K562 (cell line): ENCODE measurements around the gene MSS51. TPM values are rescaled to one million over a fixed set of nuclear protein-coding genes. Genes with fewer than 3 reads are reported as not detected.
A peak's percentile ranks its signal among the peaks of the same experiment; 100 is the strongest.

ENCODE experiments used
- ARID1B ChIP-seq: fragments of 450-650 bp; IDR thresholded peaks from 2 replicates; pipeline ENCODE4 v1.6.1; 2016; ENCODE audit warnings: antibody characterized with exemption, mild to moderate bottlenecking, inconsistent platforms
- CBFA2T3 ChIP-seq: fragments of 450-650 bp; IDR thresholded peaks from 2 replicates; pipeline ENCODE4 v1.6.1; 2017
- CREB5 ChIP-seq: fragments of 250-450 bp; sonication (Bioruptor Pico); IDR thresholded peaks from 2 replicates; pipeline ENCODE4 v1.5.0; 2020; ENCODE audit warnings: mild to moderate bottlenecking
- CXXC5 ChIP-seq: fragments of 250-450 bp; sonication (Bioruptor Pico); IDR thresholded peaks from 2 replicates; pipeline ENCODE4 v1.8.0; 2022; ENCODE audit warnings: inconsistent platforms, mild to moderate bottlenecking, moderate library complexity
- EHMT2 ChIP-seq: fragments of 450-650 bp; IDR thresholded peaks from 2 replicates; pipeline ENCODE4 v1.6.1; 2018; ENCODE audit warnings: antibody characterized with exemption
- EZH2 ChIP-seq: IDR thresholded peaks from 2 replicates; pipeline ENCODE4 v1.6.1; 2012; ENCODE audit warnings: low read depth, mild to moderate bottlenecking, inconsistent platforms, low read length, borderline replicate concordance
- FOSL1 ChIP-seq: fragments of 200-800 bp; sonication (Bioruptor generic); conservative IDR thresholded peaks from 2 replicates; pipeline ENCODE4 v1.6.1; 2016; ENCODE audit warnings: missing genetic modification characterization, missing compliant biosample characterization
- HNRNPL ChIP-seq: fragments of 200-400 bp; formaldehyde crosslinking; IDR thresholded peaks from 2 replicates; pipeline ENCODE4 v1.6.1; 2017; ENCODE audit warnings: low read depth, mild to moderate bottlenecking, low read length
- JUND ChIP-seq, 2 experiments: IDR thresholded peaks; 2 replicates in 1 of 2; 3 replicates in 1 of 2; pipeline ENCODE4 v1.6.1; 2011; ENCODE audit warnings: borderline replicate concordance in 2 of 2, low read depth in 2 of 2, low read length in 2 of 2, improper control_type of control experiment in 1 of 2, missing biosample characterization in 1 of 2, missing genetic modification characterization in 1 of 2, missing genetic modification reagents in 1 of 2
- NKRF ChIP-seq: fragments of 450-650 bp; IDR thresholded peaks from 2 replicates; pipeline ENCODE4 v1.6.1; 2016; ENCODE audit warnings: borderline replicate concordance
- NR3C1 ChIP-seq: sonication (generic); formaldehyde crosslinking; IDR thresholded peaks from 2 replicates; pipeline ENCODE4 v1.8.1; 2022; ENCODE audit warnings: missing genetic modification reagents
- POU5F1 ChIP-seq: fragments of 150-350 bp; IDR thresholded peaks from 2 replicates; pipeline ENCODE4 v1.6.1; 2014; ENCODE audit warnings: borderline replicate concordance, low read length, low read depth, mild to moderate bottlenecking; ENCODE audit not compliant: partially characterized antibody
- RCOR1 ChIP-seq, 2 experiments: IDR thresholded peaks; 2 replicates each; pipeline ENCODE4 v1.6.1; 2012; ENCODE audit warnings: low read depth in 2 of 2, low read length in 2 of 2, borderline replicate concordance in 1 of 2, improper control_type of control experiment in 1 of 2
- SAP30 ChIP-seq: fragments of 200-600 bp; sonication (generic); IDR thresholded peaks from 2 replicates; pipeline ENCODE4 v1.6.1; 2012; ENCODE audit warnings: borderline replicate concordance, low read depth, mild to moderate bottlenecking, moderate library complexity, low read length, control low read depth, inconsistent platforms; ENCODE audit not compliant: insufficient read depth, poor library complexity, severe bottlenecking
- THAP12 ChIP-seq: fragments of 250-450 bp; sonication (Bioruptor Pico); IDR thresholded peaks from 2 replicates; pipeline ENCODE4 v1.9.0; 2021; ENCODE audit warnings: mild to moderate bottlenecking, inconsistent platforms
- VEZF1 ChIP-seq: fragments of 200-800 bp; sonication (Bioruptor generic); IDR thresholded peaks from 2 replicates; pipeline ENCODE4 v1.6.1; 2017; ENCODE audit warnings: missing genetic modification characterization, missing compliant biosample characterization
- ZBTB9 ChIP-seq: fragments of 450-650 bp; formaldehyde crosslinking; IDR thresholded peaks from 2 replicates; pipeline ENCODE4 v1.4.0; 2020; ENCODE audit warnings: mild to moderate bottlenecking, moderate library complexity
- ZNF274 ChIP-seq: IDR thresholded peaks from 2 replicates; pipeline ENCODE4 v1.6.1; 2011; ENCODE audit warnings: low read depth, mild to moderate bottlenecking, low read length, moderate library complexity, borderline replicate concordance
- ZNF830 ChIP-seq: fragments of 250-450 bp; sonication (Bioruptor Pico); IDR thresholded peaks from 2 replicates; pipeline ENCODE4 v1.5.0; 2021; ENCODE audit warnings: mild to moderate bottlenecking
- polyA plus RNA-seq, 8 experiments: library from polyadenylated mRNA; depleted of rRNA in 4 of 8; stranded (reverse) in 5 of 8; unstranded in 3 of 8; fragments of >200 nt; fragmentation: Nextera tagmentation in 2 of 8; fragmentation: Illumina TruSeq in 1 of 8; extraction: Ambion mirVana in 2 of 8; extraction: Trizol in 1 of 8; gene quantifications; 2 replicates each; pipeline versions ENCODE4 v1.2.1 to v1.2.3, GENCODE V29; 2011 to 2014; ENCODE audit warnings: inconsistent platforms in 1 of 8, missing spikeins in 1 of 8
- total RNA-seq, 7 experiments: library from RNA; depleted of rRNA in 6 of 7; stranded (reverse); fragments of >200 nt in 6 of 7; fragmentation: Illumina TruSeq in 2 of 7; extraction: Trizol in 2 of 7; gene quantifications; 2 replicates each; pipeline versions ENCODE4 v1.2.1 to v1.2.3, GENCODE V29; 2011 to 2021; ENCODE audit warnings: low replicate concordance in 1 of 7

Gene MSS51
- total and polyA plus RNA-seq, 9 of the 15 experiments (the other 6 are each of a cell fraction or from before 2014, with no cell fraction given), result 0.28 to 1.8 (median 1.2) TPM

- no peak for TF ChIP-seq SAP30
- no peak for TF ChIP-seq VEZF1 (CRISPR knock-in tag)
- TF ChIP-seq FOSL1 (tag), result 0 out of 2 replicates have a peak, but pooled peaks have one; percentile 15
- no peak for TF ChIP-seq ZNF830 (CRISPR knock-in tag)
- TF ChIP-seq CBFA2T3, result peak; percentile 50; the same call in 1 of the 2 replicates
- TF ChIP-seq NKRF, result no peak
- no peak for TF ChIP-seq JUND (IDR thresholded peaks at IDR 0.05; ENCODE audit: borderline replicate concordance, low read depth, low read length)
- TF ChIP-seq JUND (tag; IDR thresholded peaks at IDR 0.05; ENCODE audit: borderline replicate concordance, low read depth, low read length), result peak; percentile 24; the same call in 1 of the 3 replicates
- no peak for TF ChIP-seq CXXC5 (CRISPR knock-in tag)
- TF ChIP-seq RCOR1 (IDR thresholded peaks at IDR 0.05; ENCODE audit: borderline replicate concordance in 1 of 2, low read depth in 2 of 2, low read length in 2 of 2), result 0 out of 4 replicates have a peak, but pooled peaks of 1 of the 2 experiments have one; percentile 13
- no peak for TF ChIP-seq NR3C1 (CRISPR knock-in tag)
- TF ChIP-seq HNRNPL, result no peak
- no peak for TF ChIP-seq THAP12 (CRISPR knock-in tag)
- no peak for TF ChIP-seq CREB5 (CRISPR knock-in tag)
- no peak for TF ChIP-seq ZNF274
- no peak for TF ChIP-seq EZH2
- TF ChIP-seq EHMT2, result peak; percentile 66; the same call in 1 of the 2 replicates
- peak; percentile 45; the same call in 1 of the 2 replicates for TF ChIP-seq ARID1B
- TF ChIP-seq POU5F1, result peak; percentile 2
- no peak for TF ChIP-seq ZBTB9 (CRISPR knock-in tag)
Measured at GRCh38 chr10:73406846-73407245, 26.5 kb downstream of the MSS51 start (continued).
